H1 (cell line): ENCODE measurements around the gene RALY. TPM values are rescaled to one million over a fixed set of nuclear protein-coding genes. Genes with fewer than 3 reads are reported as not detected.

Experiments used
- CHD7 ChIP-seq: fragments of 300-600 bp; sonication (generic); IDR thresholded peaks from 2 replicates; pipeline ENCODE4 v1.7.1; 2012; ENCODE audit warnings: low read length, moderate library complexity, mild to moderate bottlenecking, inconsistent platforms; ENCODE audit not compliant: insufficient replicate concordance
- MAX ChIP-seq: IDR thresholded peaks from 2 replicates; pipeline ENCODE4 v1.6.1; 2012; ENCODE audit warnings: inconsistent platforms
- NRF1 ChIP-seq: IDR thresholded peaks from 2 replicates; pipeline ENCODE4 v1.6.1; 2011; ENCODE audit warnings: mild to moderate bottlenecking, low read depth, low read length, improper control_type of control experiment
- SUZ12 ChIP-seq: fragments of 200-600 bp; sonication (generic); IDR thresholded peaks from 2 replicates; pipeline ENCODE4 v1.6.1; 2012; ENCODE audit warnings: mild to moderate bottlenecking, inconsistent platforms, low read length, moderate library complexity, mixed read lengths
- TBP ChIP-seq: IDR thresholded peaks from 2 replicates; pipeline ENCODE4 v1.6.1; 2011; ENCODE audit warnings: low read depth, low read length, improper control_type of control experiment
- polyA plus RNA-seq, 7 experiments: library from polyadenylated mRNA; depleted of rRNA in 3 of 7; stranded (reverse) in 5 of 7; unstranded in 2 of 7; fragments of >200 nt in 5 of 7; fragments of 200-250 nt in 2 of 7; gene quantifications; 1 replicate in 5 of 7; 2 replicates in 1 of 7; 4 replicates in 1 of 7; pipeline versions ENCODE4 v1.2.1 to v1.2.3, GENCODE V29; 2011 to 2013; ENCODE audit warnings: missing spikeins in 2 of 7, mixed read lengths in 2 of 7
- total RNA-seq: library from RNA; stranded (reverse); fragmentation: NEBNext Ultra II Directional; extraction: Animal tissue kit (Norgen Biotek cat#: 25700); gene quantifications from 2 replicates; pipeline ENCODE4 v1.2.1, GENCODE V29; 2021

The RALY gene
- total and polyA plus RNA-seq, 2 of the 8 experiments (the other 6 are each of a cell fraction or from before 2014, with no cell fraction given), result 133 to 148 TPM

- TF ChIP-seq SUZ12 (no peak), TBP (no peak), CHD7 (no peak), NRF1 (no peak), MAX (no peak)
- TF ChIP-seq, all 59 proteins: peak for 0
Observed at GRCh38 chr20:34095825-34096224, 102.1 kb downstream of the RALY start (continued).
